ENCODE measurements around the gene PPP1R9B.

The PPP1R9B gene

DNA sequence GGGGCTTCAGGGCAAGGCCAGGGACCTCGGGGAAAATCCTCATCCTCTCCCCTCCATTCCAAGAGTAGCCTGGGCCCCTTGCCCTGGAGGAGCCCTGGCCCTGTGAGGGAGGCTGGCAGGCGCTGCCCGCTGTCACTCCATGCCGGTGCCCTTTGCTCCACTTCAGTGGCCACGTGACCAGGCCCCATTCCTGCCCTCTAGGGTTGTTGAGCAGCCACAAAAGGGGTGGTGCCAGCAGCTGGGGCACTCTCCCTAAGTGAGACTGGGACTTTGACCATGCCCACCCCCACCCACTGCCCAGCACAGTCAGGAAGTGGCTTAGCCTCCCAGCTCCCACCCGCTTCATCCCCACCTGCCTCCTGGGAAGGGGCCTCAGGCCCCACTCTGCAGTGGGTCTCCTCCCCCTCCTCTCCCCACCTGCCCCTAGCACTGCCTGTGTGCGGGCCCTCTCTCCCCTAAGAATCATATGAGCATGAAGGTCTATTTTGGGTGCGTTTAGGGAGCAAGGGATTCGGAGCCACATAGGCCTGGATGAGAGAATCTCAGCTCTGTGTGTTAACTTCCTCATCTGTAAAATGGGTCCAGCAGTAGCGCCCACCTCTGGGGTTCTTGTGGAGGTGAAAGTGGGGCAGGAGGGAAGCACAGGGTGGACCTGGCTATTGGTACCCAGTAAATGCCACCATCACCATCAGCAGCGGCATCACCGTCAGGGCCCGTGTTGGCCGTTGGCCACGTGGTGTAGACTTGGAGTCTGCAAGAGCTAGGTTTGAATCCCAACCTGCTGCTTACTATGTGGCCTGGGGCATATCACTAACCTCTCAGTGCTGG lies 48.1 kb downstream of the PPP1R9B start:
- TF ChIP-seq ZNF70 (CRISPR knock-in tag; IDR thresholded peaks at IDR 0.05) (no peak), BACH2 (CRISPR knock-in tag; IDR thresholded peaks at IDR 0.05; ENCODE audit: borderline replicate concordance) (no peak), RARB (CRISPR knock-in tag; IDR thresholded peaks at IDR 0.05) (no peak), ZNF565 (CRISPR knock-in tag; conservative IDR thresholded peaks at IDR 0.05; ENCODE audit: low read depth) (no peak), TOX (CRISPR knock-in tag; IDR thresholded peaks at IDR 0.05; ENCODE audit: borderline replicate concordance) (no peak), ESRRG (CRISPR knock-in tag; IDR thresholded peaks at IDR 0.05) (no peak), ZFP30 (CRISPR knock-in tag; IDR thresholded peaks at IDR 0.05) (no peak), PPARA (CRISPR knock-in tag; IDR thresholded peaks at IDR 0.05; ENCODE audit: borderline replicate concordance) (no peak), ISL1 (CRISPR knock-in tag; IDR thresholded peaks at IDR 0.05) (no peak), ARNTL (CRISPR knock-in tag; IDR thresholded peaks at IDR 0.05; ENCODE audit: borderline replicate concordance, low read depth) (no peak), OSR1 (CRISPR knock-in tag; IDR thresholded peaks at IDR 0.05) (no peak), ZC3H10 (CRISPR knock-in tag; IDR thresholded peaks at IDR 0.05) (no peak), SNAI2 (CRISPR knock-in tag; IDR thresholded peaks at IDR 0.05) (no peak), GLIS3 (CRISPR knock-in tag; IDR thresholded peaks at IDR 0.05) (no peak)
- TF ChIP-seq, protein P1, sequence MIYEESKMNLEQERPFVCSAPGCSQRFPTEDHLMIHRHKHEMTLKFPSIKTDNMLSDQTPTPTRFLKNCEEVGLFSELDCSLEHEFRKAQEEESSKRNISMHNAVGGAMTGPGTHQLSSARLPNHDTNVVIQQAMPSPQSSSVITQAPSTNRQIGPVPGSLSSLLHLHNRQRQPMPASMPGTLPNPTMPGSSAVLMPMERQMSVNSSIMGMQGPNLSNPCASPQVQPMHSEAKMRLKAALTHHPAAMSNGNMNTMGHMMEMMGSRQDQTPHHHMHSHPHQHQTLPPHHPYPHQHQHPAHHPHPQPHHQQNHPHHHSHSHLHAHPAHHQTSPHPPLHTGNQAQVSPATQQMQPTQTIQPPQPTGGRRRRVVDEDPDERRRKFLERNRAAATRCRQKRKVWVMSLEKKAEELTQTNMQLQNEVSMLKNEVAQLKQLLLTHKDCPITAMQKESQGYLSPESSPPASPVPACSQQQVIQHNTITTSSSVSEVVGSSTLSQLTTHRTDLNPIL (CRISPR knock-in tag; IDR thresholded peaks at IDR 0.05; ENCODE audit: low read depth): no peak
- TF ChIP-seq, protein P2, sequence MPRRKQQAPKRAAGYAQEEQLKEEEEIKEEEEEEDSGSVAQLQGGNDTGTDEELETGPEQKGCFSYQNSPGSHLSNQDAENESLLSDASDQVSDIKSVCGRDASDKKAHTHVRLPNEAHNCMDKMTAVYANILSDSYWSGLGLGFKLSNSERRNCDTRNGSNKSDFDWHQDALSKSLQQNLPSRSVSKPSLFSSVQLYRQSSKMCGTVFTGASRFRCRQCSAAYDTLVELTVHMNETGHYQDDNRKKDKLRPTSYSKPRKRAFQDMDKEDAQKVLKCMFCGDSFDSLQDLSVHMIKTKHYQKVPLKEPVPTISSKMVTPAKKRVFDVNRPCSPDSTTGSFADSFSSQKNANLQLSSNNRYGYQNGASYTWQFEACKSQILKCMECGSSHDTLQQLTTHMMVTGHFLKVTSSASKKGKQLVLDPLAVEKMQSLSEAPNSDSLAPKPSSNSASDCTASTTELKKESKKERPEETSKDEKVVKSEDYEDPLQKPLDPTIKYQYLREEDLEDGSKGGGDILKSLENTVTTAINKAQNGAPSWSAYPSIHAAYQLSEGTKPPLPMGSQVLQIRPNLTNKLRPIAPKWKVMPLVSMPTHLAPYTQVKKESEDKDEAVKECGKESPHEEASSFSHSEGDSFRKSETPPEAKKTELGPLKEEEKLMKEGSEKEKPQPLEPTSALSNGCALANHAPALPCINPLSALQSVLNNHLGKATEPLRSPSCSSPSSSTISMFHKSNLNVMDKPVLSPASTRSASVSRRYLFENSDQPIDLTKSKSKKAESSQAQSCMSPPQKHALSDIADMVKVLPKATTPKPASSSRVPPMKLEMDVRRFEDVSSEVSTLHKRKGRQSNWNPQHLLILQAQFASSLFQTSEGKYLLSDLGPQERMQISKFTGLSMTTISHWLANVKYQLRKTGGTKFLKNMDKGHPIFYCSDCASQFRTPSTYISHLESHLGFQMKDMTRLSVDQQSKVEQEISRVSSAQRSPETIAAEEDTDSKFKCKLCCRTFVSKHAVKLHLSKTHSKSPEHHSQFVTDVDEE (CRISPR knock-in tag; IDR thresholded peaks at IDR 0.05): no peak
- ATAC-seq: peak; percentile 8; the same call in 2 of the 3 replicates

DNA sequence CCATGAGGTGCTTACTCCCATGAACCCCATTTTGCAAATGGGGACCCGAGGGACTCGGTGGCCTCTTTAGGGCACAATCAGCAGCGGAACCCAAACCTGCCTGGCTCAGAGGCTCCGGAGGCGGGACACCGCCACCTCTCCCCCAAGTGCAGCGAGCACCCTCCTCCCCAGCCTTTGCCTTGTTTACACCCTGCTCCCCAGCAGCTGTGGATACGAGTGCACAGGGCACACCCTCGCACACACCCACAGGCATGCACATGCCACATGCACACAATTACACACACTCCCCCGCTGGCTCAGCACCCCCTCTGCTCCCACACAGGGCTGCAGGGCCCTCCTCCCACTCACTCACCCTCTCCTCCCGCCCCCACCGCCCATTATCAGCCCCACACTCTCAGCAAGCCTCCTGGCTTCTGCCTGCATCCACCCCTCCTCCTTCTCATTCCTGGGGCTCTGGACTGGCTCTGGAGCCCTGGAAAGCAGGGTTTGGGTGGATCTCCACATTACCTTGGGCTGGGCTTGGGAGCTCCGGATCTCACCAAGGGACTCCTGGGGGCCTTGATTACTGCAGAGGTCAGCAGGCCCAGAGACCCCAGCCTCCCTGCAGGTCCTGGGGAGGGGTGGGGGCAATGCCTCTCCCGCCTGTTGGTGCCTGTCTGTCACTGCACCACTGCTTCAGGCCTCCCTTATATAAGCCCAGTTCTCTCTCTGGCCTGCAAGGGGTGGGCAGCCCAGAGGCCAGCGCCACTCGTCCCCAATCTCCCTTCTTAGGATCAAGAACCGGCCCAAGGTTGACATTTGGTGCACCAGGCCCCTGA lies 48.9 kb downstream of the PPP1R9B start:
- TF ChIP-seq RARB (CRISPR knock-in tag; IDR thresholded peaks at IDR 0.05) (no peak), GLIS3 (CRISPR knock-in tag; IDR thresholded peaks at IDR 0.05) (no peak), ZNF70 (CRISPR knock-in tag; IDR thresholded peaks at IDR 0.05) (no peak), ESRRG (CRISPR knock-in tag; IDR thresholded peaks at IDR 0.05) (no peak), CSDC2 (CRISPR knock-in tag; IDR thresholded peaks at IDR 0.05) (no peak), ZNF8 (CRISPR knock-in tag; IDR thresholded peaks at IDR 0.05) (no peak), TOX (CRISPR knock-in tag; IDR thresholded peaks at IDR 0.05; ENCODE audit: borderline replicate concordance) (no peak), ISL1 (CRISPR knock-in tag; IDR thresholded peaks at IDR 0.05) (no peak), SNAI2 (CRISPR knock-in tag; IDR thresholded peaks at IDR 0.05) (no peak), PPARA (CRISPR knock-in tag; IDR thresholded peaks at IDR 0.05; ENCODE audit: borderline replicate concordance) (no peak)
- TF ChIP-seq, protein P1 (CRISPR knock-in tag; IDR thresholded peaks at IDR 0.05; ENCODE audit: low read depth): no peak
- TF ChIP-seq, protein P3, sequence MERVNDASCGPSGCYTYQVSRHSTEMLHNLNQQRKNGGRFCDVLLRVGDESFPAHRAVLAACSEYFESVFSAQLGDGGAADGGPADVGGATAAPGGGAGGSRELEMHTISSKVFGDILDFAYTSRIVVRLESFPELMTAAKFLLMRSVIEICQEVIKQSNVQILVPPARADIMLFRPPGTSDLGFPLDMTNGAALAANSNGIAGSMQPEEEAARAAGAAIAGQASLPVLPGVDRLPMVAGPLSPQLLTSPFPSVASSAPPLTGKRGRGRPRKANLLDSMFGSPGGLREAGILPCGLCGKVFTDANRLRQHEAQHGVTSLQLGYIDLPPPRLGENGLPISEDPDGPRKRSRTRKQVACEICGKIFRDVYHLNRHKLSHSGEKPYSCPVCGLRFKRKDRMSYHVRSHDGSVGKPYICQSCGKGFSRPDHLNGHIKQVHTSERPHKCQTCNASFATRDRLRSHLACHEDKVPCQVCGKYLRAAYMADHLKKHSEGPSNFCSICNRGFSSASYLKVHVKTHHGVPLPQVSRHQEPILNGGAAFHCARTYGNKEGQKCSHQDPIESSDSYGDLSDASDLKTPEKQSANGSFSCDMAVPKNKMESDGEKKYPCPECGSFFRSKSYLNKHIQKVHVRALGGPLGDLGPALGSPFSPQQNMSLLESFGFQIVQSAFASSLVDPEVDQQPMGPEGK (CRISPR knock-in tag; IDR thresholded peaks at IDR 0.05; ENCODE audit: borderline replicate concordance): no peak
- TF ChIP-seq, protein P4, sequence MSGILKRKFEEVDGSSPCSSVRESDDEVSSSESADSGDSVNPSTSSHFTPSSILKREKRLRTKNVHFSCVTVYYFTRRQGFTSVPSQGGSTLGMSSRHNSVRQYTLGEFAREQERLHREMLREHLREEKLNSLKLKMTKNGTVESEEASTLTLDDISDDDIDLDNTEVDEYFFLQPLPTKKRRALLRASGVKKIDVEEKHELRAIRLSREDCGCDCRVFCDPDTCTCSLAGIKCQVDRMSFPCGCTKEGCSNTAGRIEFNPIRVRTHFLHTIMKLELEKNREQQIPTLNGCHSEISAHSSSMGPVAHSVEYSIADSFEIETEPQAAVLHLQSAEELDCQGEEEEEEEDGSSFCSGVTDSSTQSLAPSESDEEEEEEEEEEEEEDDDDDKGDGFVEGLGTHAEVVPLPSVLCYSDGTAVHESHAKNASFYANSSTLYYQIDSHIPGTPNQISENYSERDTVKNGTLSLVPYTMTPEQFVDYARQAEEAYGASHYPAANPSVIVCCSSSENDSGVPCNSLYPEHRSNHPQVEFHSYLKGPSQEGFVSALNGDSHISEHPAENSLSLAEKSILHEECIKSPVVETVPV (CRISPR knock-in tag; IDR thresholded peaks at IDR 0.05): no peak
- peak; percentile 55 for ATAC-seq

Measured in SK-N-SH treated with all-trans-retinoic acid at 6 μM for 48 hours (cell line).